Activated CD8-positive, alpha-beta memory T cell treated with anti-CD3 and anti-CD28 coated beads for 36 hours (primary cell): ENCODE measurements around the gene NRM. TPM values are rescaled to one million over a fixed set of nuclear protein-coding genes. Genes with fewer than 3 reads are reported as not detected.

Experiments used
- CTCF ChIA-PET: fragments of 350-600 bp; sonication (Branson Sonifier 250); formaldehyde crosslinking; loops from one replicate; lab custom pipeline; 2021; ENCODE audit warnings: antibody characterized with exemption; lab: Charles Lee
- POLR2A ChIA-PET: fragments of 350-600 bp; sonication (Branson Sonifier 250); formaldehyde crosslinking; loops from one replicate; lab custom pipeline; 2021; ENCODE audit warnings: antibody characterized with exemption; lab: Charles Lee
- total RNA-seq, 2 experiments: library from RNA; stranded (reverse); gene quantifications; one replicate each; pipeline ENCODE4 v1.2.3, GENCODE V29; 2021

The NRM gene
- total RNA-seq, 2 experiments from 2014 or later, result 26.9 to 27.1 TPM

DNA sequence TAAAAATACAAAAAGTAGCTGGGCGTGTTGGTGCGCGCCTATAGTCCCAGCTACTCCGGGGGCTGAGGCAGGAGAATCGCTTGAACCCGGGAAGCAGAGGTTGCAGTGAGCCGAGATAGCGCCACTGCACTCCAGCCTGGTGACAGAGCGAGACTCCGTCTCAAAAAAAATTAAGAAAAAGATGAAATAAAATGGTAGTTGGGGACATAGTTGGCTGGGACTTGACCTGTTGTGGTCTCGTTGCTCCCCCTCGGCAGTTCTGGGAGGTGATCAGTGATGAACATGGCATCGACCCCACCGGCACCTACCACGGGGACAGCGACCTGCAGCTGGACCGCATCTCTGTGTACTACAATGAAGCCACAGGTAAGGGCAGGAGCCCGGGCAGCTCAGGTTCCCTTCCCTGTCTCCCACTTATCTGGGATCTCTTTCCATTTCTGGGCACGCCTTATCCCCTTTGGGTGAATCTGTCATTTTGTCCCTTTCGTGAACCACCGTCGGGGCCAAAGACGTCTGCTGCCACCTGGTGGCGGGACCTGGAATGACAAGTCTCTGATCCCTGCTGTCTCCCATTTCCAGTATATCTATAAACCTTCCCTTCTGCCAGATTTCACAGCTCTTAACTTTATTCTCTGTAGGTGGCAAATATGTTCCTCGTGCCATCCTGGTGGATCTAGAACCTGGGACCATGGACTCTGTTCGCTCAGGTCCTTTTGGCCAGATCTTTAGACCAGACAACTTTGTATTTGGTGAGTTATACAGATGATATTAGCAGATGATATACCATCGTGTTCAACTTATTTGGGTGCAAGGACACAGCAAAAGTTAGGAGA is 31.7 kb upstream of the NRM start:
- ChIA-PET CTCF (interaction anchor here (0.6 to 5.5 kb wide), 17 partner anchors 8 to 160 kb away, joined by 3 to 64 read pairs (median 3); partner anchors contain the start of genes C6orf136, DHX16, FLOT1 and MRPS18B), POLR2A (interaction anchor here (0.7 to 8.4 kb wide), 13 partner anchors 8 to 151 kb away, joined by 3 to 98 read pairs (median 4); partner anchors contain the start of genes ABCF1, ATAT1, DHX16 and MRPS18B)

DNA sequence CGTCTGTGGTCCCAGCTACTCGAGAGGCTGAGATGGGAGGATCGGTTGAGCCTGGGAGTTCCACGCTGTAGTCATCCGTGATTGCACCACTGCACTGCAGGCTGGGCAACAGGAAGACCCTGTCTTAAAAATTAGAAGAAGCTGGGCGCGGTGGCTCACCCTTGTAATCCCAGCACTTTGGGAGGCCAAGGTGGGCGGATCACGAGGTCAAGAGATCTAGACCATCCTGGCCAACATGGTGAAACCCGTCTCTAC is 31.2 kb upstream of the NRM start:
- ChIA-PET POLR2A (interaction anchor here (0.7 to 8.4 kb wide), 12 partner anchors 9 to 151 kb away, joined by 3 to 98 read pairs (median 4); partner anchors contain the start of genes ABCF1, ATAT1, DHX16 and MRPS18B), CTCF (interaction anchor here (0.7 to 5.5 kb wide), 13 partner anchors 9 to 160 kb away, joined by 3 to 64 read pairs (median 4); partner anchors contain the start of genes C6orf136 and DHX16)

DNA sequence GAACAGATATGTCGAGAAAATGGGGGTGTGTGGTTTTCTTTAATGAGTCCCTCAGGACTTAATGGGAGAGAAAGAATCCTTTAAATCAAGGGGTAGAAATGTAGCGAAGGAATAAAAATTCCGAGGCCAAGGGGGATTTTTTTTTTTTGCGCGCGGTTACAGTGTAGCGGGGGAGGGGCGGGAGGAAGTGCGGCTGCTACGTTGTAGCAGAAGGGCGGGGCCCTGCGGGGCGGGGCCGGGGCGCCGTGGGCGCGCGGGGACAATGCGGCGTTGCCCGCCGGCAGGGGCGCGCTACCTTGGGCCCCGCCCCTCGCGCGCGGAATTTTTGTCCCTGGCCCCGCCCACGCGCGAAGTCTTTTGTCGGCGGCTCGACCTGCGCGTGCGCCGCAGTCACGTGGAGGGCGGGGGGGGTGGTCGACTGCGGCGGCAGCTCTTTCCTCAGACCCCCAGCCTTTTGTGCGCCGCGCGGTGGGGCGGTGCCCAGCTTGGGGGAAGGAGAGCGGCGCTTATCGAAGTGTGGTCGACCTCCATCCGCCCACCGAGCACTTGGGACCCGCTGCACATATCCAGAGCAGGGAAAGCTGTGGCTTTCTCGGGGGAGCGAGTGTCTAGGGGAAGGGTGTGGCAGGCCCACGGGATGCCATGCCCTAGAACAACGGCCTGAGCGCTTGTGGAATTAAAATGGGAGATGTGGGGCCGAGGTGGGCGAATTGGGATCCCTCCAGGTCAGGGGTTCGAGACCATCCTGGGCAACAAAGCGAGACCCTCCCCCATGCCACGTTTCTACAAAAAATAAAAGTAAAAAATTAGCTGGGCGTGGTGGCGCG is 30.6 kb upstream of the NRM start:
- POLR2A ChIA-PET, result interaction anchor here (0.9 to 8.4 kb wide), 9 partner anchors 9 to 106 kb away, joined by 3 to 98 read pairs (median 5); partner anchors contain the start of gene DHX16
- CTCF ChIA-PET, result interaction anchor here (0.6 to 5.5 kb wide), 9 partner anchors 10 to 161 kb away, joined by 3 to 64 read pairs (median 7); partner anchors contain the start of gene DHX16

DNA sequence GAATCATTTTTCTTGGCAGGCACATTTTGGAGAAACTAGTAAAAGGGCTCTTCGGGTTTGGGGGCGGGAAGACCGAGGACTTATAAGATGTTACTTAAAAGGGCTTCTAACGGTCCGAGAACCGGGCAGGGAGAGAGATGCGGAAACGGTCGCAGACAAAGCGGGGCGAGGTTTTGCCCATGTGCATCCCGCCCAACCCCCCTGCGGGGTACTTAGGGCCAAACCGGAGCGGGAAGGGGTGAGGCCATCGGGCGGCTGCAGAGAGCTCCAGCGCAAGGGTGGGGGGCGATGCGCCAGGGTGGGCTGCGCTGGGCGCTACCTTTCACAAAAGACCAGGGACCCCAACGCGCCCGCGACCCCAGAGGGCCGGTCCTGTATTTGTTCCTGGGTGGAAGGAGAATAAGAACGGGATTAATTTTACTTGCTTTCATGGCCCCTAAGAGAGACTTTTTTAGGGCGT is 30.0 kb upstream of the NRM start:
- CTCF ChIA-PET, result interaction anchor here (0.6 to 5.5 kb wide), 4 partner anchors 10 to 105 kb away, joined by 3 to 64 read pairs (median 41); no protein-coding TSS in a partner anchor
- POLR2A ChIA-PET, result interaction anchor here (0.6 to 8.4 kb wide), 6 partner anchors 9 to 105 kb away, joined by 3 to 98 read pairs (median 7); no protein-coding TSS in a partner anchor

DNA sequence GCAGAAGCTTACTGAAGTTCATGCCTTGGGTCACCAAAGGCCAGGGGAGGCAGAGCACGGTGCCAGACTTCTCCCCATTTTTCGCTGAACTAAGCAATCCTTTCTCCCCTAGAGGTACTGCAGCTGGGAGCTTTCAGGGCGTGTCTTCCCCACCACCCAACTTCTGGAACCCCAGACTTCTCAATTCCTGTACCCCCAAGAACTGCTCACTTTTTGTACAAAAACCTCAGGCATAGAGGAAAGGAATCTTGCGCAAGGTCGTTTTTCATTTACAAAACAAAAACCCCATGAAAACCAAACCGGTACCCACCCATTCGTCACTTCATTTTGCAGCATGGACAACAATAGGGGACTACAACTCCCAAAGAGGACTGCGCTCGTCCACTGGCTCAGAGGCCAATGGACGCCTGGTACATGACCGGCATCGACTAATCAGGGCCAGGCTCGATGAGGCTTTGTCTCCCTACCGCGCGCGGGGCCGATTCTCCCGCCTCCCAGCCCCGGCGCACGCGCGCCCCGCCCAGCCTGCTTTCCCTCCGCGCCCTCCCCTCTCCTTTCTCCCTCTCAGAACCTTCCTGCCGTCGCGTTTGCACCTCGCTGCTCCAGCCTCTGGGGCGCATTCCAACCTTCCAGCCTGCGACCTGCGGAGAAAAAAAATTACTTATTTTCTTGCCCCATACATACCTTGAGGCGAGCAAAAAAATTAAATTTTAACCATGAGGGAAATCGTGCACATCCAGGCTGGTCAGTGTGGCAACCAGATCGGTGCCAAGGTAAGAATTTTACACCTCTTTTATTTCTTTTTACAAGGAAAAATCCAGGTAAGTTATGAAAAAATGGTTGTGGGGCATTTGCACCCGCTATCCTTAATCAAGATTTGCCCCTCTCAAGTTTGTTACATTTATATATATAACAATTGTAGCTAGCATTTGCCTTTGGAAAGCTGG is 29.3 kb upstream of the NRM start, which contains the start of gene TUBB:
Gene TUBB, plus strand, starts transcription at position 562 of the 947 bp plus-strand sequence. Its CDS starts 155 bp downstream, at position 717.
- CTCF ChIA-PET, result interaction anchor here (1.5 to 5.5 kb wide), 6 partner anchors 8 to 41 kb away, joined by 5 to 64 read pairs (median 28); no protein-coding TSS in a partner anchor
- POLR2A ChIA-PET, result interaction anchor here (0.6 to 8.4 kb wide), 6 partner anchors 8 to 105 kb away, joined by 3 to 98 read pairs (median 7); no protein-coding TSS in a partner anchor

DNA sequence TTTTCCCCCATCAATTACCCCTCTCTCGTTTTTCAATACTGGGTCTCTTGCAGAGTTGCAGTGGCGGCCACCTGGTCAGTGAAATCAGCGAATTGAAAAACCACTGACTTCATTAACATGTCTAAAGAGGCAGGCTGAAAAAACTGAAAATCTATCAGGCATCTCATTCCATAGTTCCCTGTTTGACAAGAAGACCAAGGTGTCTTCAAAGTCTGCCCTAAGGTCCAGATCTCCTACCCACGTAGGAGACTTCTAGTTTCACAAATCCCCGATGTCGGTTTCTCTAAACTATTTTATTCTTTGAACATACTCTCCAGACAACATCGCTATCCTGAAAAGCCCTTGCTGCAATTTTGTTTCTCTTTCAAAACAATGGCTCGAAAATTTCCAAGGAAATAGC is 28.6 kb upstream of the NRM start:
- POLR2A ChIA-PET, result interaction anchor here (0.7 to 8.4 kb wide), 3 partner anchors 12 to 104 kb away, joined by 7 to 98 read pairs (median 10); no protein-coding TSS in a partner anchor
- CTCF ChIA-PET, result interaction anchor here (1.4 to 5.5 kb wide), 5 partner anchors 9 to 41 kb away, joined by 5 to 33 read pairs (median 7); no protein-coding TSS in a partner anchor

DNA sequence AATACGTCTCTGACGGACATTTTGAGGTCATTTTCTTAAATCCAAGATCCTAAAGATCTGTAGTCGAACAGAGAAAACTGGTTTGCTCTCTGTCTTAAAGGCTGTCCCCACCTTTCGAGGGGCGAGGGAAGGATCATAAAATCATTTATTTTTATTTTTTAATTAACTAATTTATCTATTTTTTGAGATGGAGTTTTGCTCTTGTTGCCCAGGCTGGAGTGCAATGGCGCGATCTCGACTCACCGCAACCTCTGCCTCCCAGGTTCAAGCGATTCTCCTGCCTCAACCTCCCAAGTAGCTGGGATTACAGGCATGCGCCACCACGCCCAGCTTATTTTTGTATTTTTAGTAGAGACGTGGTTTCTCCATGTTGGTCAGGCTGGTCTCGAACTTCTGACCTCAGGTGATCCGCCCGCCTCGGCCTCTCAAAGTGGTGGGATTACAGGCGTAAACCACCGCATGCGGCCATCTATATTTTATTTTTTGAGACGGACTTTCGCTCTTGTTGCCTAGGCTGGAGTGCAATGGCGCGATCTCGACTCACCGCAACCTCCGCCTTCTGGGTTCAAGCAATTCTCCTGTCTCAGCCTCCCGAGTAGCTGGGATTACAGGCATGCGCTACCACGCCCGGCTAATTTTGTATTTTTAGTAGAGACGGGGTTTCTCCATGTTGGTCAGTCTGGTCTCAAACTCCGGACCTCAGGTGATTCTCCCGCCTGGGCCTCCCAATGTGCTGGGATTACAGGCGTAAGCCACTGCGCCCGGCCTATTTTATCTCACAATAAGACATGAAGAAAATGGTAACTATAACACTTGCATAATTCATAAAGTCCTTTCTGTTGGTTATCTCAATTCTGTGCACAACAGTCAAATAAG is 27.3 kb upstream of the NRM start:
- CTCF ChIA-PET, result interaction anchor here (0.8 to 5.5 kb wide), 9 partner anchors 10 to 370 kb away, joined by 3 to 33 read pairs (median 7); no protein-coding TSS in a partner anchor
- POLR2A ChIA-PET, result interaction anchor here (1.0 to 8.4 kb wide), 3 partner anchors 27 to 103 kb away, joined by 3 to 98 read pairs (median 7); partner anchors contain the start of gene NRM

DNA sequence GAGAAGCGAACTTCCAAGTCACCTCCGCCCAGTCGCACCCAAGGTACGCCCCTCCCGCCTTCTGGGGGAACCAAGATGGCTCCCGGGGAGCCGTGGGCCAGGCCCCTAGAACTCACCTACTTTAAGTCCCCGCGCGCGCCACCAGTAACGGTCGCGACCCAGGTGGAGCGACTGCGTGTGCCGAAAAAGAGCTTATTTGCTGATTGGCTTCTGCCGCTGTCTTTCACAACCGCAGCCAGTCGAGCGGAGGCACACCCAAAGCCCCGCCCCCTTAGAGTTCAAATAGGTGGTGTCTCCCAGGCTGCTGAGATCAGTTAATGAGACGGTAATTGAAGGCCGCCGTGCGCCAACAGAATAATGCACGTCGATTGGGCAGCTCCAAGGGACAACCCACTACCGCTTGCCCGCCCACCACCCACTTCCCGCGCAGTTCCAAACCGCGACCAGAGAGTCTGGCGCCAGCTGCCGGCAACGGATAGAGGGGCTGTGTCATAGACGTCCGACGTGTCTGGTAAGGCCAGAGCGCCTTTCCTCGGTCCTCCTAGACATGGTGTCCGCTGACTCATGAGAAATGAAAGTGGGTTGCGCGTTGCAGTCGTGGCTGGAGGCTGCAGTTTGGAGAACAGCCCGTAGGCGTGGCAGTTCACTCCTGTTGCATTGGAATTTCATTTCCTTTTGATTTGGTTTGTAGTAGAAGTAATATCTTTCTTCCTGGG is 26.5 kb upstream of the NRM start, which contains the start of gene MDC1:
Gene MDC1, minus strand, starts transcription at position 153 of the 716 bp plus-strand sequence. CDS start 2,106 bp downstream, outside the sequence.
- CTCF ChIA-PET, result interaction anchor here (0.8 to 3.6 kb wide), 9 partner anchors 13 to 371 kb away, joined by 3 to 22 read pairs (median 5); partner anchors contain the start of genes MRPS18B and PPP1R10

DNA sequence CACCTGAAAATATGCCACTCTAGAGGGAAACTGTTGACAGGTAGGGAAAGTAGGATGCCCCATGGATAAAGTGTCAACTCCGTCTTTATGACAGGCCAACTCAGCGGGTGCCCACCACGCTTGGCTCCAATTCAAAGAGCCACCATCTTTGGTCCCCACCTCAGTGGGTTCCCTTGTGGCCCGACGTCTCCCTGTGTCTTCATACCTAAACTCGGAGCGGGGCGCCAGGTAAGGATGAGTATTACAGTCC is 26.0 kb upstream of the NRM start:
- POLR2A ChIA-PET, result interaction anchor here (0.6 to 8.4 kb wide), 9 partner anchors 20 to 99 kb away, joined by 3 to 98 read pairs (median 4); partner anchors contain the start of genes MRPS18B and NRM
- CTCF ChIA-PET, result interaction anchor here (0.8 to 3.6 kb wide), 8 partner anchors 14 to 99 kb away, joined by 3 to 22 read pairs (median 6); partner anchors contain the start of genes MRPS18B and PPP1R10

More for the DNA sequence above, 26.5 kb upstream of the NRM start, which contains the start of gene MDC1:
- POLR2A ChIA-PET, result interaction anchor here (0.5 to 8.4 kb wide), 10 partner anchors 20 to 100 kb away, joined by 3 to 98 read pairs (median 4); partner anchors contain the start of genes DHX16, MRPS18B and NRM

DNA sequence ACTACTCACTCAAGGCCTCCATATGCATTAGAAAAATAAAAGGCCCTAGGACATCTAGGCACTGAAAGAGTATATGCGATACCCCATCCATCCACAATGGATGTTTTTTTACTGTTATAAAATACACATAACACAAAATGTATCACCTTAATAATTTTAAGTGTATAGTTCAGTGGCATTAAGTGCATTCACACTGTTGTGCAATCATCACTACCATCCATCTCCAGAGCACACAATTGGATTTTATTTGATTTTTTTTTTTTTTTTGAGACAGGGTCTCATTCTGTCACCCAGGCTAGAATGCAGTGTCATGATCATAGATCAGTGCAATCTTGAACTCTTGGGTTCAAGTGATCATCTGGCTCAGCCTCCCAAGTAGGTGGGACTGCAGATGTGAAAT is 23.5 kb upstream of the NRM start:
- ChIA-PET POLR2A (no interaction called here), CTCF (no interaction called here)

DNA sequence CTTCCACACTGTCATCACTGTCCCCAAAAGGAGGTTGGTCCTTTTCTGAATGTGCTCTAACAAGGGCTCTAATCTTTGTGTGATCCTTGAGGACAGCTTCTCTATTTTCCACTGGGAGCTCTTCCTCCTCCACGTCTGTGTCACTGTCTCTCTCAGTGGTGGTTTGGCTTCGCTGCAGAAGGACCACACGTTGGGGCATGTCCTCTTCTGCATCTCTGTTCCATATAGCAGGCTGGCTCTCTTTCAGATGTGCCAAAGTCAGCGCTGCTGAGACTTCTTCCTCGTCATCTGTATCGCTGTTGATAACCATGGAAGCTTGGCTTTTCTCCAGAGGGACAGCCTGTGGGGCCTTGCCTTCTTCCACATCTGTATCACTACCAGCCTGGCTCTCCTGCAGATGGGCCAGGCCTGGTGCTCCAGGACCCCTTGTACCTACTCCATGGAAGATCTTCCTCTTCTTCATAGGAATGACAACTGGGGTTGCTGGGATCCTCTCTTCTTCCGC is 21.7 kb upstream of the NRM start:
- CTCF ChIA-PET, result interaction anchor here (1.2 to 1.8 kb wide), 3 partner anchors 10 to 171 kb away, joined by 3 to 8 read pairs (median 3); no protein-coding TSS in a partner anchor
- POLR2A ChIA-PET, result interaction anchor here (0.9 kb wide), 1 partner anchor 25 kb away, joined by 3 read pairs; no protein-coding TSS in a partner anchor

DNA sequence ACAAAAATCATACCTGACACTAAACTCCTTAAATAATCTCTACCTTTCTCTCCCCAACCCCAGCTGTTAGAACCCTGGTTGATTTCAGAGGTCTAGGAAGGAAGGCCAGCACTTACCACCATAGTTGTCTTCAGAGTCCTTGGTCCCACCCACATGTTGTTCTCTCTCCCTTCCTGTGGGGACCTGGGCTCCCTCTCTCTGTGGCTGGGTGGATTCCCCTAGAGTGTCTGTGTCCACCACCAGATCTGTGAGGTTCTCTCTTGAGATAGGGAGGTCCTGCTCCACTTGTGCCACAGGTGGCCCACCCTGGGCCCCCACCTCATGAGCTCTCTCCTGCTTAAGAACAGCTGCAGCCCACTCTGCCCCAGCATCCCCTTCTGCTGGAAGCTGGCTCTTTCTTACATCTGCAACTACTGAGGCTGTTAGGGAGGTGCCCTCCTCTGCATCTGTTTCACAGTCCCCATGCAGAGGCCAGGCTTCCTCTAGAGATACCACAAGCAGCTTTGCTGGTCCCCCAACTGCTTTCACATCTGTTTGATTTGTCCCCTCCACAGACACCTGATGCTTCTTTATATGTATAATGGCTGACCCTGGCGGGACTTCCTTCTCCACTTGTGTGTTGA is 21.1 kb upstream of the NRM start:
- CTCF ChIA-PET, result interaction anchor here (1.2 to 1.8 kb wide), 3 partner anchors 11 to 171 kb away, joined by 3 to 8 read pairs (median 3); no protein-coding TSS in a partner anchor
- POLR2A ChIA-PET, result interaction anchor here (0.6 to 0.9 kb wide), 2 partner anchors 9 to 24 kb away, joined by 3 read pairs; no protein-coding TSS in a partner anchor

DNA sequence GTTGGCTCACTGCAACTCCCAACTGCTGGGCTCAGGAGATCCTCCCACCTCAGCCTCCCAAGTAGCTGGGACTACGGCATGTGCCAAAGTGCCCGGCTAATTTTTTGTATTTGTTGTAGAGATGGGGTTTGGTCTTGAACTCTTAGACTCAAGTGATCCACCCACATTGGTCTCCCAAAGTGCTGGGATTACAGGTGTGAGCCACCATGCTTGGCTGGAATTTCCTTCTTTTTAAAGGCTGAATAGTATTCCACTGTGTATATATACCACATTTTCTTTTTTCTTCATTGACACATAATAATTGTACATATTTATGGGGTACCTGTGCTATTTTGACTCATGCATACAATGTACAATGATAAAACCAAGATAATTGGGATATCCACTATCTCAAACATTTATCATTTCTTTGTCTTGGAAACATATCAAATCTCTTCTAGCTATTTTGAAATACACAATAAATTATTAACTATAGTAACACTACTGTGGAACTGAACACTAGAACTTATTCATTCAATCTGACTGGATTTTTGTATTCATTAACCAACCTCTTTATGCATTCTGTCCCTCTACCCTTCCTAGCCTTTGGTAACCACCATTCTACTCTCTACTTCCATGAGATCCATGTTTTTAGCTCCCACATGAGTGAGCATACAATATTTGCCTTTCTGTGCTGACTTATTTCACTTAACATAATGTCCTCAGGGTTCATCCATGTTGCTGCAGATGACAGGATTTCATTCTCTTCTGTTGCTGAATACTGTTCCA is 18.5 kb upstream of the NRM start:
- POLR2A ChIA-PET, result no interaction called here
- CTCF ChIA-PET, result interaction anchor here (1.2 to 2.1 kb wide), 2 partner anchors 21 to 22 kb away, joined by 3 to 6 read pairs; no protein-coding TSS in a partner anchor
